GM12878 (cell line): ENCODE measurements around the gene LYVE1. TPM values are rescaled to one million over a fixed set of nuclear protein-coding genes. Genes with fewer than 3 reads are reported as not detected.

ENCODE experiments used
- CBX5 ChIP-seq: sonication (generic); IDR thresholded peaks from 2 replicates; pipeline ENCODE4 v1.6.1; 2016; ENCODE audit warnings: low read depth, moderate library complexity, mild to moderate bottlenecking, inconsistent platforms
- CHD2 ChIP-seq: IDR thresholded peaks from 2 replicates; pipeline ENCODE4 v1.6.1; 2011; ENCODE audit warnings: low read depth, low read length, improper control_type of control experiment, borderline replicate concordance
- CHD4 ChIP-seq: fragments of 200-600 bp; sonication (generic); IDR thresholded peaks from 2 replicates; pipeline ENCODE4 v1.6.1; 2016; ENCODE audit warnings: mild to moderate bottlenecking
- CREM ChIP-seq: IDR thresholded peaks from 2 replicates; pipeline ENCODE4 v1.6.1; 2014; ENCODE audit warnings: antibody characterized with exemption, low read depth
- FOXK2 ChIP-seq: fragments of 450-650 bp; IDR thresholded peaks from 2 replicates; pipeline ENCODE4 v1.6.1; 2017; ENCODE audit warnings: mild to moderate bottlenecking, moderate library complexity
- HCFC1 ChIP-seq: fragments of 150-350 bp; IDR thresholded peaks from 2 replicates; pipeline ENCODE4 v1.6.1; 2014; ENCODE audit warnings: low read length
- HDAC6 ChIP-seq: fragments of 200-600 bp; sonication (generic); IDR thresholded peaks from one replicate; pipeline ENCODE4 v1.8.0; 2017; ENCODE audit warnings: antibody characterized with exemption; ENCODE audit not compliant: unreplicated experiment
- LARP7 ChIP-seq: fragments of 450-650 bp; IDR thresholded peaks from 2 replicates; pipeline ENCODE4 v1.6.1; 2017; ENCODE audit warnings: mild to moderate bottlenecking
- MEF2A ChIP-seq: IDR thresholded peaks from 2 replicates; pipeline ENCODE4 v1.6.1; 2011; ENCODE audit warnings: low read depth, mild to moderate bottlenecking, low read length, moderate library complexity; ENCODE audit not compliant: insufficient read depth
- MLLT1 ChIP-seq: fragments of 450-650 bp; IDR thresholded peaks from 2 replicates; pipeline ENCODE4 v1.6.1; 2016; ENCODE audit warnings: mild to moderate bottlenecking
- MYB ChIP-seq: fragments of 150-350 bp; IDR thresholded peaks from 2 replicates; pipeline ENCODE4 v1.6.1; 2014; ENCODE audit warnings: mild to moderate bottlenecking, low read depth, low read length, borderline replicate concordance
- NFYB ChIP-seq: IDR thresholded peaks from 2 replicates; pipeline ENCODE4 v1.6.1; 2011; ENCODE audit warnings: low read depth, mild to moderate bottlenecking, low read length, improper control_type of control experiment, moderate library complexity; ENCODE audit not compliant: insufficient read depth
- NR2C1 ChIP-seq: fragments of 450-650 bp; IDR thresholded peaks from 2 replicates; pipeline ENCODE4 v1.6.1; 2017; ENCODE audit warnings: antibody characterized with exemption, mild to moderate bottlenecking, moderate library complexity
- PAX8 ChIP-seq: fragments of 450-650 bp; IDR thresholded peaks from 2 replicates; pipeline ENCODE4 v1.6.1; 2017; ENCODE audit warnings: mild to moderate bottlenecking, moderate library complexity
- PKNOX1 ChIP-seq: fragments of 450-650 bp; IDR thresholded peaks from 2 replicates; pipeline ENCODE4 v1.6.1; 2016; ENCODE audit warnings: mild to moderate bottlenecking
- PML ChIP-seq: IDR thresholded peaks from 2 replicates; pipeline ENCODE4 v1.6.1; 2012; ENCODE audit warnings: low read length, inconsistent platforms
- RAD51 ChIP-seq: fragments of 450-650 bp; IDR thresholded peaks from 2 replicates; pipeline ENCODE4 v1.6.1; 2016; ENCODE audit warnings: moderate library complexity, mild to moderate bottlenecking, inconsistent platforms
- SRF ChIP-seq, 2 experiments: IDR thresholded peaks; 2 replicates each; pipeline ENCODE4 v1.6.1; 2011; ENCODE audit warnings: low read depth in 2 of 2, low read length in 2 of 2, mild to moderate bottlenecking in 1 of 2, moderate library complexity in 1 of 2
- TCF7 ChIP-seq: IDR thresholded peaks from 2 replicates; pipeline ENCODE4 v1.6.1; 2014; ENCODE audit warnings: antibody characterized with exemption, borderline replicate concordance
- ZNF217 ChIP-seq: fragments of 450-650 bp; IDR thresholded peaks from 2 replicates; pipeline ENCODE4 v1.6.1; 2017; ENCODE audit warnings: antibody characterized with exemption, mild to moderate bottlenecking
- polyA plus RNA-seq, 11 experiments: library from polyadenylated mRNA; depleted of rRNA in 4 of 11; unstranded in 6 of 11; stranded (reverse) in 5 of 11; fragments of >200 nt; fragmentation: Nextera tagmentation in 4 of 11; fragmentation: Illumina TruSeq in 1 of 11; extraction: Ambion mirVana in 4 of 11; extraction: Trizol in 1 of 11; gene quantifications; 1 replicate in 1 of 11; 2 replicates in 10 of 11; pipeline versions ENCODE4 v1.2.1 to v1.2.3, GENCODE V29; 2011 to 2016; ENCODE audit warnings: inconsistent platforms in 2 of 11, missing spikeins in 2 of 11, low read depth in 1 of 11
- total RNA-seq, 4 experiments: library from RNA; depleted of rRNA in 3 of 4; stranded (reverse); fragments of >200 nt in 3 of 4; fragmentation: Illumina TruSeq in 1 of 4; extraction: Trizol in 1 of 4; gene quantifications; 2 replicates each; pipeline versions ENCODE4 v1.2.1 to v1.2.3, GENCODE V29; 2013 to 2021
- TF ChIP-seq, protein P1 (sequence below): fragments of 450-650 bp; IDR thresholded peaks from 2 replicates; pipeline ENCODE4 v1.6.1; 2017; ENCODE audit warnings: low read depth, mild to moderate bottlenecking, moderate library complexity
- TF ChIP-seq, protein P2 (sequence below): fragments of 450-650 bp; IDR thresholded peaks from 2 replicates; pipeline ENCODE4 v1.6.1; 2017; ENCODE audit warnings: mild to moderate bottlenecking

The LYVE1 gene
- total and polyA plus RNA-seq, 10 of the 15 experiments (the other 5 are each of a cell fraction or from before 2014, with no cell fraction given): 0.15 TPM; not detected in 9

DNA sequence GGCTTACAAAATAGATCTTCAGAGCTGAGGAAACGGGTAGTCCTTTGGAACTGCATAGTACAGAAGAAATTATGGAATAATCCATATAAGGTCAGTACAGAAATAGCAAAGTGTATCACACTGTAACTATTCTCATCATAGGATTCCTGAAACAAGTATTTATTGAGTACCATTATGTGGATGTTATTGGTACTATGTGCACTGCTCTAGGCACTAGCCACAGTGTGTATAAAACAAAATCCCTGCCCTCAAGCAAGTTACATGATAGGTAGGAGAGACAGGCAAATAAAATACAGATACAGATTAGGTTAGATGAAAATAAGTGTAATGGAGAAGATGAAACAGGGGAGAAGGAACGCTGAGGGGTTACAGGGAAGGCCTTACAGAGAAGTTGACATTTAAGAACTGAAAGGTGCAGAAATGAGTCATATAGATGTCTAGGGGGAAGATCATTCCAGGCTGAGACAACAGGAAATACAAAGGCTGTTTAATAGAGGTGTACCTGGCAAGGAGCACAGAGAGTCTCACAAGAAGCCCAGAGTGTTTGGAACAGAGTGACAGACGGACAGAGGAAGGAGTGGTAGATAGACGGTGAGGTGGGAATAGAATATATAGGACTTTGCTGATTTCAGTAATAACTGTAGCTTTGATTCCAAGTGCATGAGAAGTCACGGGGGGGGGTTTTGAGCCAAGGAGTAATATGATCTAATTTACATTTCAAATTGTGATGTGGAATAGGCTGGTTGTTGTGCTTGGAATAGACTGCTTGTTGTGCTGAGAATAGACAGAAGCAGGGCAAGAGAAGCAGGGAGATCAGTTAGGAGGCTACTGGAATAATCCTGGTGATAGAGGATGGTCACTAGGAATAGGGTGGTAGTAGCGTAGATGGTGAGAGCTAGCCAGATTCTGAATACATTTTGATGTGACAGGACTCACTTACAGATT lies 41.2 kb downstream of the LYVE1 start (continued):
- TF ChIP-seq MEF2A (peak; percentile 67; the same call in 1 of the 2 replicates), HDAC6 (no peak), CHD4 (no peak), LARP7 (no peak), CBX5 (no peak), CREM (0 out of 2 replicates have a peak, but pooled peaks have one; percentile 57), HCFC1 (no peak), NFYB (no peak), TCF7 (no peak), PML (no peak), FOXK2 (no peak), MLLT1 (no peak), SRF (IDR thresholded peaks at IDR 0.05; ENCODE audit: low read depth in 2 of 2, low read length in 2 of 2) (no peak), CHD2 (no peak), ZNF217 (no peak), RAD51 (no peak), PKNOX1 (peak; percentile 87), MYB (no peak), NR2C1 (no peak), PAX8 (no peak)
- TF ChIP-seq, protein P1, sequence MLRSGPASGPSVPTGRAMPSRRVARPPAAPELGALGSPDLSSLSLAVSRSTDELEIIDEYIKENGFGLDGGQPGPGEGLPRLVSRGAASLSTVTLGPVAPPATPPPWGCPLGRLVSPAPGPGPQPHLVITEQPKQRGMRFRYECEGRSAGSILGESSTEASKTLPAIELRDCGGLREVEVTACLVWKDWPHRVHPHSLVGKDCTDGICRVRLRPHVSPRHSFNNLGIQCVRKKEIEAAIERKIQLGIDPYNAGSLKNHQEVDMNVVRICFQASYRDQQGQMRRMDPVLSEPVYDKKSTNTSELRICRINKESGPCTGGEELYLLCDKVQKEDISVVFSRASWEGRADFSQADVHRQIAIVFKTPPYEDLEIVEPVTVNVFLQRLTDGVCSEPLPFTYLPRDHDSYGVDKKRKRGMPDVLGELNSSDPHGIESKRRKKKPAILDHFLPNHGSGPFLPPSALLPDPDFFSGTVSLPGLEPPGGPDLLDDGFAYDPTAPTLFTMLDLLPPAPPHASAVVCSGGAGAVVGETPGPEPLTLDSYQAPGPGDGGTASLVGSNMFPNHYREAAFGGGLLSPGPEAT: no peak
- TF ChIP-seq, protein P2, sequence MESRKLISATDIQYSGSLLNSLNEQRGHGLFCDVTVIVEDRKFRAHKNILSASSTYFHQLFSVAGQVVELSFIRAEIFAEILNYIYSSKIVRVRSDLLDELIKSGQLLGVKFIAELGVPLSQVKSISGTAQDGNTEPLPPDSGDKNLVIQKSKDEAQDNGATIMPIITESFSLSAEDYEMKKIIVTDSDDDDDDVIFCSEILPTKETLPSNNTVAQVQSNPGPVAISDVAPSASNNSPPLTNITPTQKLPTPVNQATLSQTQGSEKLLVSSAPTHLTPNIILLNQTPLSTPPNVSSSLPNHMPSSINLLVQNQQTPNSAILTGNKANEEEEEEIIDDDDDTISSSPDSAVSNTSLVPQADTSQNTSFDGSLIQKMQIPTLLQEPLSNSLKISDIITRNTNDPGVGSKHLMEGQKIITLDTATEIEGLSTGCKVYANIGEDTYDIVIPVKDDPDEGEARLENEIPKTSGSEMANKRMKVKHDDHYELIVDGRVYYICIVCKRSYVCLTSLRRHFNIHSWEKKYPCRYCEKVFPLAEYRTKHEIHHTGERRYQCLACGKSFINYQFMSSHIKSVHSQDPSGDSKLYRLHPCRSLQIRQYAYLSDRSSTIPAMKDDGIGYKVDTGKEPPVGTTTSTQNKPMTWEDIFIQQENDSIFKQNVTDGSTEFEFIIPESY: no peak
